ENCODE measurements around the gene SIRT6. TPM values are rescaled to one million over a fixed set of nuclear protein-coding genes. Genes with fewer than 3 reads are reported as not detected.

Gene SIRT6
- total and polyA plus RNA-seq, 9 of the 15 experiments (the other 6 are each of a cell fraction or from before 2014, with no cell fraction given), result 1.4 to 41.1 (median 10.2) TPM

DNA sequence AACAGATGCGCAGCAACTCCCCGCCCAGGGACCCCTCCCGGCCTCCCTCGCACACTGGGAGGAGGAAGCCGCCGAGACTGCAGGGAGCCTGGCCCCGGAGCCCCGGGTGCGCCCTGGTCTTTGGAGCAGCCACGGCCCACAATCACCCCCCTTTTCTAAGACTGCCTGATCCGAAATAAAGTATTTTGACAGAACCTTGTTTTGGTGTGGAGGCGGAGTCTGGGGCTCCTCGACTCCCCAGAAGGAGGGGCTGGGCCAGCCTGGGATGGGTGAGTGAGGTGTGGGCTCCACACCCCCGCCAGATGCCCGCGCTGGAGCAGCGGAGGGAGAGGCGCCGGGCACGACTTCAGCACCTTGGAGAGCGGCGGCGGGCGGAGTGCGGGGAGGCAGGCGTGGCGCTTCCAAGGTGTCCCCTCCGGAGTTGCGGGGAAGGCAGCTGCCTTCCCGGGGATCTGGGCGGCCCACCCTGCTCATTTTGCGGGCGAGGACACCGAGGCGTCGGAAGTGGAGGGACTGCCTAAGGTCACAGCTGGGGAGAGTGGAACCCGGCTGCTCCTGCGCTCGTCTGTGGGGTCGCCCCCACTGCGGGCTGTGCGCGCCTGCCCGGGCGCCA, 9.4 kb downstream of the SIRT6 start (continued):
- TF ChIP-seq SAP30 (IDR thresholded peaks at IDR 0.05; ENCODE audit: borderline replicate concordance, insufficient read depth, low read depth, low read length, poor library complexity, severe bottlenecking) (no peak), POLR2G (IDR thresholded peaks at IDR 0.05; ENCODE audit: low read depth, low read length) (peak; percentile 55), OTX1 (CRISPR knock-in tag; IDR thresholded peaks at IDR 0.05) (no peak), EP300 (IDR thresholded peaks at IDR 0.05; ENCODE audit: low read length) (no peak), HDAC1 (IDR thresholded peaks at IDR 0.05) (peak in 1 of 2 experiments; percentile 49; a peak in 1 of 4 replicates), CEBPB (tag; IDR thresholded peaks at IDR 0.05) (no peak), YBX1 (IDR thresholded peaks at IDR 0.05) (no peak), NCOA1 (IDR thresholded peaks at IDR 0.05; ENCODE audit: low read depth) (peak; percentile 71), CXXC5 (CRISPR knock-in tag; IDR thresholded peaks at IDR 0.05) (peak; percentile 45; the same call in 1 of the 2 replicates), ESRRB (CRISPR knock-in tag; IDR thresholded peaks at IDR 0.05; ENCODE audit: borderline replicate concordance) (no peak), ILF3 (IDR thresholded peaks at IDR 0.05; ENCODE audit: borderline replicate concordance) (no peak)
- TF ChIP-seq, protein P1, sequence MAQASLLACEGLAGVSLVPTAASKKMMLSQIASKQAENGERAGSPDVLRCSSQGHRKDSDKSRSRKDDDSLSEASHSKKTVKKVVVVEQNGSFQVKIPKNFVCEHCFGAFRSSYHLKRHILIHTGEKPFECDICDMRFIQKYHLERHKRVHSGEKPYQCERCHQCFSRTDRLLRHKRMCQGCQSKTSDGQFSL (CRISPR knock-in tag; IDR thresholded peaks at IDR 0.05), result peak; percentile 62; the same call in 1 of the 2 replicates
- TF ChIP-seq, protein P1 (tag; IDR thresholded peaks at IDR 0.05), result no peak
- TF ChIP-seq, protein P2, sequence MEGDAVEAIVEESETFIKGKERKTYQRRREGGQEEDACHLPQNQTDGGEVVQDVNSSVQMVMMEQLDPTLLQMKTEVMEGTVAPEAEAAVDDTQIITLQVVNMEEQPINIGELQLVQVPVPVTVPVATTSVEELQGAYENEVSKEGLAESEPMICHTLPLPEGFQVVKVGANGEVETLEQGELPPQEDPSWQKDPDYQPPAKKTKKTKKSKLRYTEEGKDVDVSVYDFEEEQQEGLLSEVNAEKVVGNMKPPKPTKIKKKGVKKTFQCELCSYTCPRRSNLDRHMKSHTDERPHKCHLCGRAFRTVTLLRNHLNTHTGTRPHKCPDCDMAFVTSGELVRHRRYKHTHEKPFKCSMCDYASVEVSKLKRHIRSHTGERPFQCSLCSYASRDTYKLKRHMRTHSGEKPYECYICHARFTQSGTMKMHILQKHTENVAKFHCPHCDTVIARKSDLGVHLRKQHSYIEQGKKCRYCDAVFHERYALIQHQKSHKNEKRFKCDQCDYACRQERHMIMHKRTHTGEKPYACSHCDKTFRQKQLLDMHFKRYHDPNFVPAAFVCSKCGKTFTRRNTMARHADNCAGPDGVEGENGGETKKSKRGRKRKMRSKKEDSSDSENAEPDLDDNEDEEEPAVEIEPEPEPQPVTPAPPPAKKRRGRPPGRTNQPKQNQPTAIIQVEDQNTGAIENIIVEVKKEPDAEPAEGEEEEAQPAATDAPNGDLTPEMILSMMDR (IDR thresholded peaks at IDR 0.05 in 2 of 3, conservative IDR thresholded peaks at IDR 0.05 in 1 of 3; ENCODE audit: insufficient read depth in 2 of 3, low read depth in 1 of 3, low read length in 3 of 3), result no peak
- TF ChIP-seq, protein P3, sequence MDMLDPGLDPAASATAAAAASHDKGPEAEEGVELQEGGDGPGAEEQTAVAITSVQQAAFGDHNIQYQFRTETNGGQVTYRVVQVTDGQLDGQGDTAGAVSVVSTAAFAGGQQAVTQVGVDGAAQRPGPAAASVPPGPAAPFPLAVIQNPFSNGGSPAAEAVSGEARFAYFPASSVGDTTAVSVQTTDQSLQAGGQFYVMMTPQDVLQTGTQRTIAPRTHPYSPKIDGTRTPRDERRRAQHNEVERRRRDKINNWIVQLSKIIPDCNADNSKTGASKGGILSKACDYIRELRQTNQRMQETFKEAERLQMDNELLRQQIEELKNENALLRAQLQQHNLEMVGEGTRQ (CRISPR knock-in tag; IDR thresholded peaks at IDR 0.05), result 0 out of 2 replicates have a peak, but pooled peaks have one; percentile 18
- TF ChIP-seq, protein P4, sequence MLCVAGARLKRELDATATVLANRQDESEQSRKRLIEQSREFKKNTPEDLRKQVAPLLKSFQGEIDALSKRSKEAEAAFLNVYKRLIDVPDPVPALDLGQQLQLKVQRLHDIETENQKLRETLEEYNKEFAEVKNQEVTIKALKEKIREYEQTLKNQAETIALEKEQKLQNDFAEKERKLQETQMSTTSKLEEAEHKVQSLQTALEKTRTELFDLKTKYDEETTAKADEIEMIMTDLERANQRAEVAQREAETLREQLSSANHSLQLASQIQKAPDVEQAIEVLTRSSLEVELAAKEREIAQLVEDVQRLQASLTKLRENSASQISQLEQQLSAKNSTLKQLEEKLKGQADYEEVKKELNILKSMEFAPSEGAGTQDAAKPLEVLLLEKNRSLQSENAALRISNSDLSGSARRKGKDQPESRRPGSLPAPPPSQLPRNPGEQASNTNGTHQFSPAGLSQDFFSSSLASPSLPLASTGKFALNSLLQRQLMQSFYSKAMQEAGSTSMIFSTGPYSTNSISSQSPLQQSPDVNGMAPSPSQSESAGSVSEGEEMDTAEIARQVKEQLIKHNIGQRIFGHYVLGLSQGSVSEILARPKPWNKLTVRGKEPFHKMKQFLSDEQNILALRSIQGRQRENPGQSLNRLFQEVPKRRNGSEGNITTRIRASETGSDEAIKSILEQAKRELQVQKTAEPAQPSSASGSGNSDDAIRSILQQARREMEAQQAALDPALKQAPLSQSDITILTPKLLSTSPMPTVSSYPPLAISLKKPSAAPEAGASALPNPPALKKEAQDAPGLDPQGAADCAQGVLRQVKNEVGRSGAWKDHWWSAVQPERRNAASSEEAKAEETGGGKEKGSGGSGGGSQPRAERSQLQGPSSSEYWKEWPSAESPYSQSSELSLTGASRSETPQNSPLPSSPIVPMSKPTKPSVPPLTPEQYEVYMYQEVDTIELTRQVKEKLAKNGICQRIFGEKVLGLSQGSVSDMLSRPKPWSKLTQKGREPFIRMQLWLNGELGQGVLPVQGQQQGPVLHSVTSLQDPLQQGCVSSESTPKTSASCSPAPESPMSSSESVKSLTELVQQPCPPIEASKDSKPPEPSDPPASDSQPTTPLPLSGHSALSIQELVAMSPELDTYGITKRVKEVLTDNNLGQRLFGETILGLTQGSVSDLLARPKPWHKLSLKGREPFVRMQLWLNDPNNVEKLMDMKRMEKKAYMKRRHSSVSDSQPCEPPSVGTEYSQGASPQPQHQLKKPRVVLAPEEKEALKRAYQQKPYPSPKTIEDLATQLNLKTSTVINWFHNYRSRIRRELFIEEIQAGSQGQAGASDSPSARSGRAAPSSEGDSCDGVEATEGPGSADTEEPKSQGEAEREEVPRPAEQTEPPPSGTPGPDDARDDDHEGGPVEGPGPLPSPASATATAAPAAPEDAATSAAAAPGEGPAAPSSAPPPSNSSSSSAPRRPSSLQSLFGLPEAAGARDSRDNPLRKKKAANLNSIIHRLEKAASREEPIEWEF (CRISPR knock-in tag; IDR thresholded peaks at IDR 0.05), result no peak
- TF ChIP-seq, protein P5, sequence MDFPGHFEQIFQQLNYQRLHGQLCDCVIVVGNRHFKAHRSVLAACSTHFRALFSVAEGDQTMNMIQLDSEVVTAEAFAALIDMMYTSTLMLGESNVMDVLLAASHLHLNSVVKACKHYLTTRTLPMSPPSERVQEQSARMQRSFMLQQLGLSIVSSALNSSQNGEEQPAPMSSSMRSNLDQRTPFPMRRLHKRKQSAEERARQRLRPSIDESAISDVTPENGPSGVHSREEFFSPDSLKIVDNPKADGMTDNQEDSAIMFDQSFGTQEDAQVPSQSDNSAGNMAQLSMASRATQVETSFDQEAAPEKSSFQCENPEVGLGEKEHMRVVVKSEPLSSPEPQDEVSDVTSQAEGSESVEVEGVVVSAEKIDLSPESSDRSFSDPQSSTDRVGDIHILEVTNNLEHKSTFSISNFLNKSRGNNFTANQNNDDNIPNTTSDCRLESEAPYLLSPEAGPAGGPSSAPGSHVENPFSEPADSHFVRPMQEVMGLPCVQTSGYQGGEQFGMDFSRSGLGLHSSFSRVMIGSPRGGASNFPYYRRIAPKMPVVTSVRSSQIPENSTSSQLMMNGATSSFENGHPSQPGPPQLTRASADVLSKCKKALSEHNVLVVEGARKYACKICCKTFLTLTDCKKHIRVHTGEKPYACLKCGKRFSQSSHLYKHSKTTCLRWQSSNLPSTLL (IDR thresholded peaks at IDR 0.05), result no peak

Data from K562 (cell line).